ENCODE data around the gene UBP1. TPM values are rescaled to one million over a fixed set of nuclear protein-coding genes. Genes with fewer than 3 reads are reported as not detected.
A peak's percentile ranks its signal among the peaks of the same experiment; 100 is the strongest.

Gene UBP1
- total and polyA plus RNA-seq, 2 donors (not counting 1 experiment from before 2014, with no cell fraction given), result 48.1 to 99.7 TPM

DNA sequence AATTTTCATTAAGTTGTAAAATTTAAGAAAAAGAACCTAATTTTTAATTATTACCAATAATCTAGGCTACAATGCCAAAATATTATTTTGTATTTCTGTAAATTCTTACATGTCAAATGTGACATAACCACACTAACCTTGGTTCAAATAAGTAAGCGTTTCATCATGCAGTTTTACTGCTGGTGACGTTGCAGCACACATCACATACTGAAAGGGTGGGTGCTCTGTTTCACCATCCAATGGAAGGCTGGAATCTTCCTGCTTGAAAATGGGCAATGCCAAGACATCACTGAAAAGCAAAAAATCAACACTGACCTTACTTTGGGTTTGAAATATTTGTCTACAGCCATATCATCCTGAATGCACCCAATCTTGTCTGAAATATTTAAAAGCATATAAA lies 14.8 kb downstream of the UBP1 start:
- Histone ChIP-seq H2AFZ (ENCODE audit: low read length) (no peak overlapping the region), H3K36me3 (ENCODE audit: control insufficient read depth, insufficient read depth, low read length) (no peaks in the 10 kb centered on the region), H3K9me3 (ENCODE audit: control insufficient read depth, insufficient read depth, low read depth, low read length) (no peaks in the 10 kb centered on the region), H3K9ac (ENCODE audit: insufficient read depth, low read length) (no peak overlapping the region), H3K27ac (ENCODE audit: insufficient read depth, low read length) (no peak overlapping the region), H4K20me1 (ENCODE audit: control insufficient read depth, extremely low read depth, insufficient read depth, low read length) (peaks cover 3% of the 10 kb centered on the region), H3K4me1 (ENCODE audit: control insufficient read depth, extremely low read depth, insufficient read depth, low read length) (no peaks in the 10 kb centered on the region), H3K4me3 (replicated peaks in 1 of 4; ENCODE audit: control extremely low read depth in 1 of 4, insufficient read depth in 1 of 4, low read depth in 3 of 4, low read length in 4 of 4) (no peak overlapping the region), H3K27me3 (ENCODE audit: control insufficient read depth, insufficient read depth, low read length) (no peaks in the 10 kb centered on the region), H3K79me2 (ENCODE audit: control insufficient read depth, insufficient read depth, low read length) (peaks cover 66% of the 10 kb centered on the region), H3K4me2 (ENCODE audit: extremely low read depth, insufficient read depth, low read length) (no peak overlapping the region)
- TF ChIP-seq, protein P1, sequence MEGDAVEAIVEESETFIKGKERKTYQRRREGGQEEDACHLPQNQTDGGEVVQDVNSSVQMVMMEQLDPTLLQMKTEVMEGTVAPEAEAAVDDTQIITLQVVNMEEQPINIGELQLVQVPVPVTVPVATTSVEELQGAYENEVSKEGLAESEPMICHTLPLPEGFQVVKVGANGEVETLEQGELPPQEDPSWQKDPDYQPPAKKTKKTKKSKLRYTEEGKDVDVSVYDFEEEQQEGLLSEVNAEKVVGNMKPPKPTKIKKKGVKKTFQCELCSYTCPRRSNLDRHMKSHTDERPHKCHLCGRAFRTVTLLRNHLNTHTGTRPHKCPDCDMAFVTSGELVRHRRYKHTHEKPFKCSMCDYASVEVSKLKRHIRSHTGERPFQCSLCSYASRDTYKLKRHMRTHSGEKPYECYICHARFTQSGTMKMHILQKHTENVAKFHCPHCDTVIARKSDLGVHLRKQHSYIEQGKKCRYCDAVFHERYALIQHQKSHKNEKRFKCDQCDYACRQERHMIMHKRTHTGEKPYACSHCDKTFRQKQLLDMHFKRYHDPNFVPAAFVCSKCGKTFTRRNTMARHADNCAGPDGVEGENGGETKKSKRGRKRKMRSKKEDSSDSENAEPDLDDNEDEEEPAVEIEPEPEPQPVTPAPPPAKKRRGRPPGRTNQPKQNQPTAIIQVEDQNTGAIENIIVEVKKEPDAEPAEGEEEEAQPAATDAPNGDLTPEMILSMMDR (conservative IDR thresholded peaks at IDR 0.05 in 1 of 2, IDR thresholded peaks at IDR 0.05 in 1 of 2; ENCODE audit: low read depth in 1 of 2, low read length in 2 of 2), result no peak
- TF ChIP-seq EZH2 (IDR thresholded peaks at IDR 0.05; ENCODE audit: low read length, missing control alignments), result no peak
- peak in 1 of 2 donors; percentile 15 for DNase-seq (ENCODE audit: low read depth in 2 of 2)

DNA sequence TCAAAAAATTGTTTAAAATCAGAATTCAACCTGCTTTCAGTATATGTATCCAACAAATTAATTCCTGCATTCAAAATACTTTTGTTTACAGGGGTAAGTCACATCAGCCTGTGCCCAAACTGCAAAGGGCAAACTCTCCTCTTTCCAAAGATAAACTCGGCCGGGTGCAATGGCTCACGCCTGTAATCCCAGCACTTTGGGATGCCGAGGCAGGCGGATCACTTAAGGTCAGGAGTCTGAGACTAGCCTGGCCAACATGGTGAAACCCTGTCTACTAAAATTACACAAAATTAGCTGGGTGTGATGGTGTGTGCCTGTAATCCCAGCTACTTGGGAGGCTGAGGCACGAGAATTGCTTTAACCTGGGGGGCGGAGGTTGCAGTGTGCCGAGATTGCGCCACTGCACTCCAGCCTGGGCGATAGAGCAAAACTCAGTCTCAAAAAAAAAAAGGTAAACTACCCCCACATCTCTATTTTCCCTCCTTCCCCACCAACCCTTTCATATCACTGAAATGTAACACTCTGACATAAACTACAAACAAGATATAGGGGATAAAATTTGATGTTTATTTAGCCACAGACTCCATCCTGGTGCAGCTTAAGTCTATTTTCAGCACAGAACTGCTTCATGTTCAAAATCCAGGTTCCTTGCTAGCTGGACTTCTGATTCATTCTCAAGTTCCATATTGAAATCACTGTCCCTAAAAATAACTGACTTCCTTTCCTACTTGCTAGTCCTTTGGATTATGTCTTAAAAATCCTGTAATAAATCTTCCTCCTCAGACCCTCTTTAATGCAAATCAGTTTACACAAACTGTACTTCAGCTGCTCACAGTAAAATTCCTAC lies 15.4 kb downstream of the UBP1 start:
- peaks cover 3% of the 10 kb centered on the region for H4K20me1 ChIP-seq (ENCODE audit: control insufficient read depth, extremely low read depth, insufficient read depth, low read length)
- H3K4me2 ChIP-seq (ENCODE audit: extremely low read depth, insufficient read depth, low read length), result no peak overlapping the region
- no peak overlapping the region for H3K9ac ChIP-seq (ENCODE audit: insufficient read depth, low read length)
- no peaks in the 10 kb centered on the region for H3K36me3 ChIP-seq (ENCODE audit: control insufficient read depth, insufficient read depth, low read length)
- H3K4me1 ChIP-seq (ENCODE audit: control insufficient read depth, extremely low read depth, insufficient read depth, low read length), result peaks cover 1% of the 10 kb centered on the region
- no peak overlapping the region for H2AFZ ChIP-seq (ENCODE audit: low read length)
- TF ChIP-seq, protein P1 (conservative IDR thresholded peaks at IDR 0.05 in 1 of 2, IDR thresholded peaks at IDR 0.05 in 1 of 2; ENCODE audit: low read depth in 1 of 2, low read length in 2 of 2), result no peak
- no peak for TF ChIP-seq EZH2 (IDR thresholded peaks at IDR 0.05; ENCODE audit: low read length, missing control alignments)
- H3K27ac ChIP-seq (ENCODE audit: insufficient read depth, low read length), result no peak overlapping the region
- H3K9me3 ChIP-seq (ENCODE audit: control insufficient read depth, insufficient read depth, low read depth, low read length), result no peaks in the 10 kb centered on the region
- DNase-seq (ENCODE audit: low read depth in 2 of 2), result no peak
- peaks cover 60% of the 10 kb centered on the region for H3K79me2 ChIP-seq (ENCODE audit: control insufficient read depth, insufficient read depth, low read length)
- H3K27me3 ChIP-seq (ENCODE audit: control insufficient read depth, insufficient read depth, low read length), result no peaks in the 10 kb centered on the region
- H3K4me3 ChIP-seq (replicated peaks in 1 of 4; ENCODE audit: control extremely low read depth in 1 of 4, insufficient read depth in 1 of 4, low read depth in 3 of 4, low read length in 4 of 4), result no peak overlapping the region

DNA sequence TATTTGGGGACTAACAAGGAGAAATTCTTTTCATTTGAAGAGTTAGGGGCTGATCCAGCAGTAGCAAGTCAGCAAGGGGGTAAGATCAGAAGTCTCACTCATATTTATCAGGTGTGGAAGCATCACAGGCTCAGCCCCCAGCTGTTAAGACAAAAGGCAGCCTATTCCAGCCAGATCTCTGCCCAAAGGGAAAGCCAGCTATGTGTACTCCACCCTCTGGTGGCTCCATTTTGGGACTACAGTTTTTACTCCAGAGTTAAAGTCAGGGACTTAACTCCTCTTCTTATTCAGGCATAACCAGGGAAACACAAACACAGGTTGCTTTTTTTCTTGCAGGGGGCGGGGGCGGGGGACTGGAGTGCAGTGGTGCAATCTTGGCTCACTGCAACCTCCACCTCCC lies 19.2 kb downstream of the UBP1 start:
- H3K27ac ChIP-seq (ENCODE audit: insufficient read depth, low read length), result no peak overlapping the region
- no peak for DNase-seq (ENCODE audit: low read depth in 2 of 2)
- no peaks in the 10 kb centered on the region for H4K20me1 ChIP-seq (ENCODE audit: control insufficient read depth, extremely low read depth, insufficient read depth, low read length)
- TF ChIP-seq, protein P1 (conservative IDR thresholded peaks at IDR 0.05 in 1 of 2, IDR thresholded peaks at IDR 0.05 in 1 of 2; ENCODE audit: low read depth in 1 of 2, low read length in 2 of 2), result no peak
- TF ChIP-seq EZH2 (IDR thresholded peaks at IDR 0.05; ENCODE audit: low read length, missing control alignments), result no peak
- no peak overlapping the region for H3K9ac ChIP-seq (ENCODE audit: insufficient read depth, low read length)
- H3K36me3 ChIP-seq (ENCODE audit: control insufficient read depth, insufficient read depth, low read length), result no peaks in the 10 kb centered on the region
- H3K4me3 ChIP-seq (replicated peaks in 1 of 4; ENCODE audit: control extremely low read depth in 1 of 4, insufficient read depth in 1 of 4, low read depth in 3 of 4, low read length in 4 of 4), result no peak overlapping the region
- no peaks in the 10 kb centered on the region for H3K27me3 ChIP-seq (ENCODE audit: control insufficient read depth, insufficient read depth, low read length)
- H3K4me2 ChIP-seq (ENCODE audit: extremely low read depth, insufficient read depth, low read length), result no peak overlapping the region
- H3K79me2 ChIP-seq (ENCODE audit: control insufficient read depth, insufficient read depth, low read length), result peaks cover 23% of the 10 kb centered on the region
- no peak overlapping the region for H2AFZ ChIP-seq (ENCODE audit: low read length)
- peaks cover 2% of the 10 kb centered on the region for H3K4me1 ChIP-seq (ENCODE audit: control insufficient read depth, extremely low read depth, insufficient read depth, low read length)
- no peaks in the 10 kb centered on the region for H3K9me3 ChIP-seq (ENCODE audit: control insufficient read depth, insufficient read depth, low read depth, low read length)

Data from fibroblast of lung (primary cell).